GF-D8 (cell line): ENCODE results near the gene GNAT1.

ENCODE experiments used
- DNase-seq: peaks from one replicate; lab custom pipeline; 2025; lab: John Stamatoyannopoulos, UW

Gene GNAT1

GRCh38 chr3:50163572-50164455 is 27.6 kb upstream of the GNAT1 start:
- DNase-seq = no peak

DNA sequence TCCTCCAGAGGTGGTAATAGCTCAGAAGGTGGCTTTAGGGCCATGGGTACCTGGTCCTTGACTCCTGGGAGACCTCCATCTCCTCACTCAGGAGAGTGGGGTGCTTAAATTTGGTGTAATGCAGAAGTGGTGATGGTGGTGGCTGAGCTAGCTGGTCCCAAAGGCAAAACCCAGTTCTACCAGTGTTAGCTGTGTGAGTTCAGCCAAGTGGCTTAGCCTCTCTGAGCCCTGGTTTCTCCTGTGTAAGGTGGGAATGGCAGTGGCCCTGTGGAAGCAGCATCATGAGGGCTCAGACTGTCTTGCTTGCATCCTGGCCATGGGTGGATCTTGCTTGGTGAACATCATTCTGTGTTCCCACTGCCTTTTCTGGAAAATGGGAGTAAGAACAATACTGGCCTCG is 26.9 kb upstream of the GNAT1 start:
- no peak for DNase-seq

GRCh38 chr3:50164984-50165909 is 26.2 kb upstream of the GNAT1 start:
- no peak for DNase-seq

- DNase-seq = no peak
Measured at GRCh38 chr3:50165910-50166538, 25.4 kb upstream of the GNAT1 start.

DNA sequence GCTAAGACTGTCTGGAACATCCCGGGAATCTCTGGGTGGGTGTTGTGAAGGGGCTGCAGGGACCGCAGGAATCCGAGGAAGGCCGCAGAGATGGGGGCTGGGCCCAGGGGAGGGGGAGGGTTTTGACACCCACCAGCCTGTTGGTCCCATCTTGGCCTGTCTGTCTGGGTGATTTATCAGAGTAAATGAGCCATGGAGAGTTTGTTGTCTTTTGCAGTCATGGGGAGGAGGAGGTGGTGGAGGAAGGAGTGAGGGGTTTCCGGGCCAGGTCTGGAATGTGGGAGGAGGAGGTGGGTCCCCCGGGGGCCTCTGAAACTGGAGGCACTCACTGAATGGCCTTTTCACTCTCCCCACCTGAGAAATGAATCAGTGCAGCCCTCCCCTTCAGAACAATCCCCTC is 24.8 kb upstream of the GNAT1 start:
- DNase-seq = no peak

DNA sequence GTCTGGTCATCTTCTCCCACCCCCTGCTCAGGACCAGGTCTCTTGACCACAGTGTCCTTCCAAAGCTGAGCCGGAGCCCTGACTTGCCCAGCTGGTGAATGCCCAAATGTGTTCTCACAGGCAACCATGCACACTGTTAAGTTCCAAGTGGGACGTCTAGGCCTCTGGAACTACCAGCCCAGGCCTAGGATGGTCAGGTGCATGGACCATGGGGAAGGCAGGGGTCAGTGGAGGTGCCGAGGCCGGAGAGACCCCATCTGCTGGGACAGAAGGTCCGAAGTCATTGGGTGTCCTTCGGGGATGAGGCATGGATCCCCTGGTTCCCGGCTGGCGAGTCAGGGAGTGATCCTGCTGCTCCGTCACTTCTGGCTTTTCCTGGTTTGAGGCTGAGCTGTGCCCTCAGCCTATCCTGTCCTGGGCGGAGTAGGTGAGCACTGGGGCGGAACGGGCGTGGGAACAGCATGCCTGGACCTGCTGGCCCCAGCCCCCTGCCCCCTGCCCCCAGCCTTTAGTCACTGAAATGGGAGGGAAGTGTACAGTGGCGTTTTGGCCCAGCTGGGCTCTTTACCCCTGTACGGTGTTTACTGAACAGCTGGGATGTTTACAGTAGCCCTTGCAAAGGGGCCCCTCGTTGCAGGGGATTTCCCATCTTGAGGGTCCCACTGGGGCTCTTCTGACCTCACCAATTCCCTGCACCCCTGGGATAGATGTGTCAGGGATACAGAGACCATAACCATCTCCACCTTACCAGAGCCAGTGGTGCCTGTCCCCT is 24.2 kb upstream of the GNAT1 start:
- no peak for DNase-seq

GRCh38 chr3:50167841-50168209 is 23.6 kb upstream of the GNAT1 start:
- no peak for DNase-seq

DNA sequence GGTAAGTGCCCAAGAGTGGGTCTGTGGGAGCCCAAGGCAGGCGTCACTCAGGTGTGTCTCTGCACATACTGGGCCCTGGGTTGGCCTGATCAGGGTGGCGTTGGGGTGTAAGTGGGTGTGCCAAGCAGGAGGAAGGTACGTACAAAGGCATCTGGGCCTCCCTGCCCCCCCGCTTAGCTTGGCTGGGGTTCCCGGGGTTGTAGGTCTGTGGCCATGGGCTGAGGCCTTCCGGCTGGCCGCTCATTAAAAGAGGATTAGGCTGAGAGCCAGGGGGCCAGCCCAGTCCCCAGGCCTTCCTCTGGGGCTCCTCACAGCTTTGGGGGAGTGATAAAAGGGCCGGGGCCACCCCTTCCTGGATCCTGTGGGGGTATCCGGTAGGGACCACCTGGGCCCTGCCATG is 23.0 kb upstream of the GNAT1 start:
- DNase-seq = no peak

DNA sequence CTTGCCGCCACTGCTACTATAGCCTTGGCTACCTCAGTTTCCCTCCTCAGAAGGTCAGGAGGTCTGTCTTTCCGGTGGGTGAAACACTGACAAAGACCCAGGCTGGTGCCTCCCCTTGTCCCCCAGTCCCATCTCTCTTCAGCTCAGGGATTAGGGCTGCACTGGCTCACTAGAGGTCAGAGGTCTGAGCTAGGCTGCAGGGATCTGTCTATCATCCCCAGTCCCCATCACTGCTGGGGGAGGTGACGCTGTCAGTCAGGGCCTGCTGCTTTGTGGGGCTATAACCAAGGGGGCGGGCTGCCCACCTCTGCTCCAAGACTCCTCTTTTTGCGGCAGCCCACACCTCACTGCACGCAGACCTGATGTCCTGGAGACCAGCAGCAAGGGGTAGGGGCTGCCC is 22.6 kb upstream of the GNAT1 start:
- no peak for DNase-seq

DNA sequence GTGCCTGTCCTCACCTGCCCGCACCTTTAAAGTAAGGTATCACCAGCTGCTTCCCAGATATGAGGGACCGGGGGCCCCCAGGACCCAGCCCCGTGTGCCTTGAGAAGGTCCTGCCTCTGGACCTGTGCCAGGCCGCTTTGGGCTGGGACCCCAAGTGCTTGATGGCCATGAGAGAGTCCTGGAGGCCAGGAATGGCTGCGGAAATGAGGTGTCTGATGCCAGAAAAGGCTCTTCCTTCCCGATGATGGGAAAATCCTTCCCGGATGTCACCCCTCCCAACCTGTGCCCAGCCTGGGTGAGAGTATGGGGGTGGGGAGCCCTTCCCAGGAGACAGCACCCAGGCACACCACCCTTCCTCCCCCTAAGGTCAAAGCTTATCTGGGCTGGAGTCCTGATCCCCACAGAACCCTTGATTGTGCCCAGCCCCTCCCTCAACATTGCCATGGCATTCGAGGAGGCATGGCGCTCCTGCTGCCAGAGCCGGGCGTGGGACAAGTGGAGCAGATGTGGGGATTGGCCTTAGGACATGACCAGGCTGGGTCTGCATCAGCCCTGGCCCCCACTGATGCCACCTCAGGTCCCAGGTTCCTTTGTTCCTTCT is 22.1 kb upstream of the GNAT1 start:
- no peak for DNase-seq

GRCh38 chr3:50169858-50170257 is 21.6 kb upstream of the GNAT1 start:
- DNase-seq = no peak

- no peak for DNase-seq
Measured at GRCh38 chr3:50170689-50171088, 20.7 kb upstream of the GNAT1 start.

- no peak for DNase-seq
Measured at GRCh38 chr3:50171540-50172301, 19.7 kb upstream of the GNAT1 start.

DNA sequence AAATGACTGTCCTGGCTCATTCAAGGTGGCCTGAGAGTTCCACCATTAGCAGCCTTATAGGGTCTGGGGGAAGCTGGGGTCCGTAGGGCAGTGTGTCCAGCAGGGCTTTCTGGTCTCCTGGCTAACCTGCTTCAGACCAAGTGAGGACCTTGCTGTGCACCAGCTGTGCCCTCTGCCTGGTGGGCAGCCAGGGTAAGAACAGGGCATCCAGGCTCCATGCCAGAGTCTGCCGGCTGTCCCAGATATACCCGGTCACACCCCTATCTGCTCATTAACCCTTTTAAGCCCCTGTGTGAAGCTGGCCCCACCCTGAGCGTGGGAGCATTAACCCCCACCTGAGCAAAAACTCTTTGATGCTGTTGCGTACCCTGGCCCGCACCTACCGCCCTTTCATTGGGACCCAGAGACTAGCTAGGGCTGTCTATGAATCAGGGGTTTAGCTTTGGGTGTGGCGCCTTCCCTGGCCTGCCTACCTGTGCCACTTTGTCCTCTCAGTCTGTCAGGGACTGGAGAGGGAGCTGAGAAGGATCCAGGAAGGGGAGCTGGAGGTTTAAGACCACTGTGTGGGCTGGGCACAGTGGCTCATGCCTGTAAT is 18.7 kb upstream of the GNAT1 start:
- no peak for DNase-seq

- no peak for DNase-seq
Measured at GRCh38 chr3:50173685-50174516, 17.5 kb upstream of the GNAT1 start.

- no peak for DNase-seq
Measured at GRCh38 chr3:50174517-50174895, 16.9 kb upstream of the GNAT1 start.

DNA sequence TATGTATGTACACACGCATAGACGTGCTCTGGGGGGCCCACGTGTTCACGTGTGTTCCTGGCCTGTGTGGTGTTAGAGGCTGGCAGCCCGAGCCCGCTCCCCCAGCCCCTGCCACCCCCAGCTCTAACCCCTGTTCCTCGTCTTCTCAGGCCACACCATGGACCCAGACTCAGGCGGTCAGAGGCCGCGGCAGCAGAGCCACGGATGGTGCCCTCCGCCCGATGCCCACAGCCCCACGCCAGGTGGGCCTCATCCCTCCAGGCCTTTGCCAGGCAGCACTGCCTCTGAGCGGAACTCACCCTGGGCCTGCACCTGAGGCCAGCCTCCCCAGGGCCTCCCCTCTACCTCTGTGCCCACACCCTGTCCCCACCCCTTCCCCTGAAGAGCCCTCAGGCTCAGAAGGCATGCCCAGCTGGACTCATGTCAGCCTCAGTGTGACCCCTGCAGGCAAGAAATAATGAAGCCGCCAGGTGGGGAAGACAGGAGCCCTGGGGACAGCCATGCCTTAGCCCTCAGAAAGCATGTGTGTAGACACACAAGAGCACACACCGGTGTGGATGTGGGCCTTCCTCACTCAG is 16.4 kb upstream of the GNAT1 start:
- DNase-seq = no peak

DNA sequence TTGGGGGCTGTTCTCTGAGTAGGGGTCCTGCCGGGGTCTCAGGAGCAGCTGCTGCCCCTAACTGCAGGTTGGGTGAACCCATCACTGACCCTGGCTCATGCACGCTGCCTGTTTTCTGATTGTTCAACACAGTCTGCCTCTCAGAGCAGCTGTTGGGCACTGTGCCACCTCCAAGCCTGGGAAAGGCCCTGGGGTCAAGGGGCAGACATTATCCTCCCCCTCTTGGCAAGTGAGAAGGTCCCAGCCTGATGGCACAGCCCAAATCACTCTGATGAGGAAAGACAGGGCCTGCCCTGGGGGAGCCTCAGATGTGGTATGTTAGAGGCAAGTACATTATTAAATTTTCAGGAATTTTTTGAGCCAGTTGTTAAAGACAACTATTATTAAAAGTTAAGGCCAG is 14.1 kb upstream of the GNAT1 start:
- DNase-seq = no peak

GRCh38 chr3:50179710-50180109 is 11.7 kb upstream of the GNAT1 start:
- DNase-seq = no peak
